Lung microvascular endothelial cell (primary cell): ENCODE measurements around the gene IRGQ. TPM values are rescaled to one million over a fixed set of nuclear protein-coding genes. Genes with fewer than 3 reads are reported as not detected.

ENCODE experiments used
- DNase-seq, 2 donors: peaks; one replicate each; pipeline versions ENCODE4 v3.0.0 to v3.0.0-alpha.2; 2010; ENCODE audit warnings: low read depth in 2 of 2
- total RNA-seq: library from RNA; depleted of rRNA; stranded (reverse); fragments of >200 nt; gene quantifications from 2 replicates; pipeline ENCODE4 v1.2.1, GENCODE V29; 2014

The IRGQ gene
- total RNA-seq, 1 donor from 2014 or later, result 29.0 TPM

GRCh38 chr19:43546581-43546980 is 49.4 kb downstream of the IRGQ start:
- DNase-seq, result no peak

- no peak for DNase-seq
Measured at GRCh38 chr19:43545981-43546380, 50.0 kb downstream of the IRGQ start.

GRCh38 chr19:43545276-43545675 is 50.7 kb downstream of the IRGQ start:
- no peak for DNase-seq

GRCh38 chr19:43544077-43544476 is 51.9 kb downstream of the IRGQ start:
- DNase-seq, result no peak

- no peak for DNase-seq
Measured at GRCh38 chr19:43541920-43542650, 53.8 kb downstream of the IRGQ start.

GRCh38 chr19:43540381-43540780 is 55.6 kb downstream of the IRGQ start:
- DNase-seq, result no peak

- no peak for DNase-seq
Measured at GRCh38 chr19:43538922-43539321, 57.0 kb downstream of the IRGQ start.

GRCh38 chr19:43534816-43535761 is 60.8 kb downstream of the IRGQ start:
- DNase-seq, result peak; percentile 77 to 79

Other genes with a start within 250 kb of the IRGQ start
- gene CD177, start 242.4 kb downstream of the IRGQ start, total RNA-seq, result under 0.01 and 2.6 TPM in 2 replicates
- not detected in 2 replicates for gene TEX101, start 181.2 kb downstream of the IRGQ start, total RNA-seq
- gene LYPD3, start 130.5 kb downstream of the IRGQ start, total RNA-seq, result 0.22 and 0.79 TPM in 2 replicates
- 23.1 and 79.8 TPM in 2 replicates for gene PHLDB3, start 91.4 kb downstream of the IRGQ start, total RNA-seq
- 106 and 137 TPM in 2 replicates for gene ETHE1, start 68.9 kb downstream of the IRGQ start, total RNA-seq
- gene ZNF575, start 62.9 kb downstream of the IRGQ start, total RNA-seq, result 0.20 and 0.22 TPM in 2 replicates
- gene XRCC1, start 20.6 kb downstream of the IRGQ start, total RNA-seq, result 10.7 and 14.6 TPM in 2 replicates
- 1.1 and 4.6 TPM in 2 replicates for gene PINLYP, start 20.3 kb downstream of the IRGQ start, total RNA-seq
- gene ZNF576, start 461 bp upstream of the IRGQ start, total RNA-seq, result 5.9 and 9.1 TPM in 2 replicates
- gene SRRM5, start 16.0 kb upstream of the IRGQ start, total RNA-seq, result not detected in 2 replicates
- 58.6 and 69.8 TPM in 2 replicates for gene ZNF428, start 23.5 kb upstream of the IRGQ start, total RNA-seq
- 10.5 and 23.0 TPM in 2 replicates for gene CADM4, start 43.7 kb upstream of the IRGQ start, total RNA-seq
- 7.3 and 13.9 TPM in 2 replicates for gene PLAUR, start 74.0 kb upstream of the IRGQ start, total RNA-seq
- not detected in 2 replicates for gene IRGC, start 119.9 kb upstream of the IRGQ start, total RNA-seq
- gene SMG9, start 158.8 kb upstream of the IRGQ start, total RNA-seq, result 3.7 and 3.8 TPM in 2 replicates
- gene KCNN4, start 184.8 kb upstream of the IRGQ start, total RNA-seq, result 0.22 TPM in 1 of 2 replicates, not detected in the other
- 0.22 and 0.40 TPM in 2 replicates for gene LYPD5, start 206.3 kb upstream of the IRGQ start, total RNA-seq
- gene ZNF283, start 231.2 kb upstream of the IRGQ start, total RNA-seq, result 5.0 and 8.5 TPM in 2 replicates